Right lobe of liver (tissue), 6 donors: ENCODE results near the gene KREMEN1. TPM values are rescaled to one million over a fixed set of nuclear protein-coding genes. Genes with fewer than 3 reads are reported as not detected.

Experiments
- ATAC-seq, 4 donors: fragments of 200-7000 bp; cut with Tn5 transposase; one replicate each; pipeline ENCODE4 v1.9.1; 2020; ENCODE audit warnings: mild to moderate bottlenecking in 4 of 4, moderate library complexity in 4 of 4
- DNase-seq, 3 donors: peaks; one replicate each; pipeline ENCODE4 v3.0.0-alpha.2; 2020
- H3K27ac ChIP-seq, 3 donors: fragments of 200-600 bp; one replicate each; pipeline ENCODE4 v1.8.0; 2022
- H3K27me3 ChIP-seq, 2 donors: fragments of 200-600 bp; one replicate each; pipeline ENCODE4 v1.8.0; 2022
- H3K36me3 ChIP-seq, 4 donors: fragments of 200-600 bp; sonication (generic) in 1 of 4; one replicate each; pipeline versions ENCODE4 v1.5.1 to v1.8.0; 2017 to 2022; ENCODE audit warnings: control low read depth in 1 of 4
- H3K4me1 ChIP-seq, 4 donors: fragments of 200-600 bp; sonication (generic) in 1 of 4; one replicate each; pipeline versions ENCODE4 v1.5.1 to v1.8.0; 2017 to 2022; ENCODE audit warnings: control low read depth in 1 of 4
- H3K4me3 ChIP-seq, 3 donors: fragments of 200-600 bp; one replicate each; pipeline ENCODE4 v1.8.0; 2022
- H3K9me3 ChIP-seq, 4 donors: fragments of 200-600 bp; sonication (generic) in 1 of 4; one replicate each; pipeline versions ENCODE4 v1.5.1 to v1.8.0; 2017 to 2022; ENCODE audit warnings: control low read depth in 1 of 4
- POLR2A ChIP-seq: fragments of 450-650 bp; IDR thresholded peaks from one replicate; pipeline ENCODE4 v1.6.1; 2017; ENCODE audit warnings: antibody characterized with exemption, mild to moderate bottlenecking
- WGBS: methylation state at CpG from one replicate; pipeline ENCODE4 v1.1.6; 2018; ENCODE audit warnings: low coverage, low lambda C conversion rate; ENCODE audit not compliant: insufficient coverage; ENCODE audit errors: missing lambda C conversion rate; 5-methylcytosine and 5-hydroxymethylcytosine counted together
- intact Hi-C, 2 donors: fragments of 100-400 bp; cut with DNase I; formaldehyde crosslinking; loops; one replicate each; pipeline versions ENCODE4 v1.11.2 to v1.14.1; 2022
- total RNA-seq, 6 experiments: library from RNA; depleted of rRNA in 2 of 6; stranded (reverse); fragments of >200 nt in 2 of 6; fragmentation: NEBNext Ultra II Directional in 3 of 6; extraction: Animal tissue kit (Norgen Biotek cat#: 25700) in 3 of 6; gene quantifications; one replicate each; pipeline versions ENCODE4 v1.1.0 to v1.2.4, GENCODE V29; 2016 to 2023
- TF ChIP-seq, protein P1 (sequence below), 4 donors: fragments of 200-600 bp in 3 of 4; fragments of 450-650 bp in 1 of 4; IDR thresholded peaks; one replicate each; pipeline versions ENCODE4 v1.5.1 to v1.8.0; 2016 to 2022; ENCODE audit warnings: antibody characterized with exemption in 4 of 4, mild to moderate bottlenecking in 2 of 4
- donor health status: DM: no; HTN: yes; CAD: no.
- donor health status: DM: no; HTN: no; CAD: no.
- donor health status: DM: no; HTN: no; CAD: no.
- donor health status: DM: no; HTN: yes; CAD: no.
- donor health status: DM: no; HTN: yes; CAD: no.

The KREMEN1 gene
- total RNA-seq, 6 experiments from 2014 or later = 1.7 to 6.7 (median 3.0) TPM

DNA sequence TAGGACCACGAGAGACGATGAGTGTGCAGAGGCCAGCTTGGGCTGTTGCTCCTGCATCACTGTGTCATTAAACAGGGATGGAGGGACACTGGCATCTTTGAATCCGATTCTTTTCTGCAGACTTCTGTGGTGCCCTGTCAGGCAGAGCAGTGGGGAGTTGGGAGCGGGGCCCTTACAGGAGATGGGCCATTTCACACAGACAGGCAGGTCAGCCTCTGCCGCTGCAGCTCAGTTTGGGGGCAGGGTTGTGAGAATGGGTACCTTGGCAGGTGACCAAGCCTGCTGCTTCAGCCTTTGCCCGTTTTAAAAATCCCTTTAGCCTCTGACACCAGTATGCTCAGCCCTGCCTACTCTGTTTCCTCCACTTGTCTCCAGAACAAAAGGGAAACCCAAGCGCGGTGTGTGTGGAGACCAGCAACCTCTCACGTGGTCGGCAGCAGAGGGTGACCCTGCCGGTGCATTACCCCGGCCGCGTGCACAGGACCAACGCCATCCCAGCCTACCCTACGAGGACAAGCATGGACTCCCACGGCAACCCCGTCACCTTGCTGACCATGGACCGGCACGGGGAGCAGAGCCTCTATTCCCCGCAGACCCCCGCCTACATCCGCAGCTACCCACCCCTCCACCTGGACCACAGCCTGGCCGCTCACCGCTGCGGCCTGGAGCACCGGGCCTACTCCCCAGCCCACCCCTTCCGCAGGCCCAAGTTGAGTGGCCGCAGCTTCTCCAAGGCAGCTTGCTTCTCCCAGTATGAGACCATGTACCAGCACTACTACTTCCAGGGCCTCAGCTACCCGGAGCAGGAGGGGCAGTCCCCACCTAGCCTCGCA lies 23.8 kb upstream of the KREMEN1 start:
- WGBS = 91% methylated on average over 7 of the region's 31 CpGs
- TF ChIP-seq, protein P1, sequence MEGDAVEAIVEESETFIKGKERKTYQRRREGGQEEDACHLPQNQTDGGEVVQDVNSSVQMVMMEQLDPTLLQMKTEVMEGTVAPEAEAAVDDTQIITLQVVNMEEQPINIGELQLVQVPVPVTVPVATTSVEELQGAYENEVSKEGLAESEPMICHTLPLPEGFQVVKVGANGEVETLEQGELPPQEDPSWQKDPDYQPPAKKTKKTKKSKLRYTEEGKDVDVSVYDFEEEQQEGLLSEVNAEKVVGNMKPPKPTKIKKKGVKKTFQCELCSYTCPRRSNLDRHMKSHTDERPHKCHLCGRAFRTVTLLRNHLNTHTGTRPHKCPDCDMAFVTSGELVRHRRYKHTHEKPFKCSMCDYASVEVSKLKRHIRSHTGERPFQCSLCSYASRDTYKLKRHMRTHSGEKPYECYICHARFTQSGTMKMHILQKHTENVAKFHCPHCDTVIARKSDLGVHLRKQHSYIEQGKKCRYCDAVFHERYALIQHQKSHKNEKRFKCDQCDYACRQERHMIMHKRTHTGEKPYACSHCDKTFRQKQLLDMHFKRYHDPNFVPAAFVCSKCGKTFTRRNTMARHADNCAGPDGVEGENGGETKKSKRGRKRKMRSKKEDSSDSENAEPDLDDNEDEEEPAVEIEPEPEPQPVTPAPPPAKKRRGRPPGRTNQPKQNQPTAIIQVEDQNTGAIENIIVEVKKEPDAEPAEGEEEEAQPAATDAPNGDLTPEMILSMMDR (IDR thresholded peaks at IDR 0.05) = no peak
- no peak for TF ChIP-seq POLR2A
- Histone ChIP-seq H3K36me3 (peaks cover 0 to 31% (median 13%) of the 10 kb centered on the region in 4 donors), H3K9me3 (no peaks in the 10 kb centered on the region), H3K27ac (no peak overlapping the region), H3K27me3 (no peaks in the 10 kb centered on the region), H3K4me3 (no peak overlapping the region), H3K4me1 (peaks cover 0 to 10% (median 2%) of the 10 kb centered on the region in 4 donors)
- ATAC-seq (peak in 1 of 4 donors; percentile 5), DNase-seq (no peak)
- intact Hi-C loops = no loop called here

DNA sequence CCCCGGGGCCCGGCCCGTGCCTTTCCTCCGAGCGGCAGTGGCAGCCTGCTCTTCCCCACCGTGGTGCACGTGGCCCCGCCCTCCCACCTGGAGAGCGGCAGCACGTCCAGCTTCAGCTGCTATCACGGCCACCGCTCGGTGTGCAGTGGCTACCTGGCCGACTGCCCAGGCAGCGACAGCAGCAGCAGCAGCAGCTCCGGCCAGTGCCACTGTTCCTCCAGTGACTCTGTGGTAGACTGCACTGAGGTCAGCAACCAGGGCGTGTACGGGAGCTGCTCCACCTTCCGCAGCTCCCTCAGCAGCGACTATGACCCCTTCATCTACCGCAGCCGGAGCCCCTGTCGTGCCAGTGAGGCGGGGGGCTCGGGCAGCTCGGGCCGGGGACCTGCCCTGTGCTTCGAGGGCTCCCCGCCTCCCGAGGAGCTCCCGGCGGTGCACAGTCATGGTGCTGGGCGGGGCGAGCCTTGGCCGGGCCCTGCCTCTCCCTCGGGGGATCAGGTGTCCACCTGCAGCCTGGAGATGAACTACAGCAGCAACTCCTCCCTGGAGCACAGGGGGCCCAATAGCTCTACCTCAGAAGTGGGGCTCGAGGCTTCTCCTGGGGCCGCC lies 23.1 kb upstream of the KREMEN1 start:
- H3K9me3 ChIP-seq = no peaks in the 10 kb centered on the region
- intact Hi-C loops = loop anchor here in 1 of 2 donors (10.0 kb wide), 1 partner anchor 105 kb away; no protein-coding TSS in a partner anchor
- H3K27ac ChIP-seq = no peak overlapping the region
- no CpG with 5 or more reads among the region's 38 CpGs for WGBS
- no peak for TF ChIP-seq POLR2A
- TF ChIP-seq, protein P1 (IDR thresholded peaks at IDR 0.05) = no peak
- DNase-seq (no peak), ATAC-seq (no peak)
- H3K36me3 ChIP-seq = peaks cover 0 to 31% (median 13%) of the 10 kb centered on the region in 4 donors
- no peaks in the 10 kb centered on the region for H3K27me3 ChIP-seq
- H3K4me3 ChIP-seq = no peak overlapping the region
- H3K4me1 ChIP-seq = peaks cover 0 to 7% (median 3%) of the 10 kb centered on the region in 4 donors

DNA sequence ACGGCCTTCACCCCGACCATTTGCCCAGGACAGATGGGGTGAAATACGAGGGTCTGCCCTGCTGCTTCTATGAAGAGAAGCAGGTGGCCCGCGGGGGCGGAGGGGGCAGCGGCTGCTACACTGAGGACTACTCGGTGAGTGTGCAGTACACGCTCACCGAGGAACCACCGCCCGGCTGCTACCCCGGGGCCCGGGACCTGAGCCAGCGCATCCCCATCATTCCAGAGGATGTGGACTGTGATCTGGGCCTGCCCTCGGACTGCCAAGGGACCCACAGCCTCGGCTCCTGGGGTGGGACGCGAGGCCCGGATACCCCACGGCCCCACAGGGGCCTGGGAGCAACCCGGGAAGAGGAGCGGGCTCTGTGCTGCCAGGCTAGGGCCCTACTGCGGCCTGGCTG lies 22.4 kb upstream of the KREMEN1 start:
- no peaks in the 10 kb centered on the region for H3K27me3 ChIP-seq
- no peaks in the 10 kb centered on the region for H3K9me3 ChIP-seq
- intact Hi-C loops = loop anchor here in 1 of 2 donors (10.0 kb wide), 1 partner anchor 104 kb away; no protein-coding TSS in a partner anchor
- H3K4me1 ChIP-seq = peaks cover 0 to 7% (median 3%) of the 10 kb centered on the region in 4 donors
- DNase-seq (no peak), ATAC-seq (no peak)
- TF ChIP-seq POLR2A = no peak
- TF ChIP-seq, protein P1 (IDR thresholded peaks at IDR 0.05) = no peak
- no peak overlapping the region for H3K4me3 ChIP-seq
- no peak overlapping the region for H3K27ac ChIP-seq
- WGBS = no CpG with 5 or more reads among the region's 24 CpGs
- peaks cover 0 to 31% (median 13%) of the 10 kb centered on the region in 4 donors for H3K36me3 ChIP-seq

DNA sequence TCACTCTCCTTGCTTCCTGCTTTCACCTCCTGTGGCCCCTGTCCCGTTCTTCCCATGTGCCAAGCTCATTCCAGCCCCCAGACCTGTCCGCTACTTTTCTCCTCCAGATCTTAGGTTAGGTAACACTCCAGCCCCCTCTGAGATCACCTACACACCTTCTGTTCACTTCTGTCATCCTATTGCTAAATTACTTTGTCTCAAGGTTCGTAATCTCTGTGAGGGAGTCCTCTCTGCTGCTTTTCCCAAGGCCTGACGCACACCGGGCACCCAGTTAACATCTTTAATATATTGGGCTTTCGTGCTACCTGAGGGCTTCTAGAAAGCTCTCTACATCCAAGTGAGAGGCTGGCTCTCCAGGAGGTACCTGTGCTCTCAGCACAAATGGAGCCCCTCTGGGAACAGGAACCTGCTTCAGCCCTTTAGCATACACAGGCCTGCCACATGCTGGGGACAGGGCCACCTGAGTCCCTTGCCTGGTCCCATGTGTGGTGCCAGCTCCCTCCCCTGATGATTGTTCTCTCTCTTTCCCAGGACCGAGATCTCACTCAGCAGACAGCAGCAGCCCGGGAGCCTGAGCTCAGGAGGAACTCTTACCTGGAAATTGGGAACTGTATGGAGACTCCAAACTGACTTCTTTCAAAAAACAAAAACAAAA lies 19.7 kb upstream of the KREMEN1 start:
- DNase-seq (no peak), ATAC-seq (peak in 1 of 4 donors; percentile 2)
- H3K4me3 ChIP-seq = no peak overlapping the region
- peaks cover 0 to 7% (median 3%) of the 10 kb centered on the region in 4 donors for H3K4me1 ChIP-seq
- H3K27me3 ChIP-seq = no peaks in the 10 kb centered on the region
- H3K9me3 ChIP-seq = no peaks in the 10 kb centered on the region
- peaks cover 0 to 18% (median 11%) of the 10 kb centered on the region in 4 donors for H3K36me3 ChIP-seq
- no peak overlapping the region for H3K27ac ChIP-seq
- intact Hi-C loops = loop anchor here in 1 of 2 donors (10.0 kb wide), 1 partner anchor 102 kb away; no protein-coding TSS in a partner anchor
- TF ChIP-seq, protein P1 (IDR thresholded peaks at IDR 0.05) = no peak
- TF ChIP-seq POLR2A = no peak
- 90% methylated on average over 8 of the region's 8 CpGs for WGBS
